GM18517 (cell line): ENCODE data around the gene NIPAL3.
A peak's percentile ranks its signal among the peaks of the same experiment; 100 is the strongest.

ENCODE experiments used
- ATAC-seq: cut with Tn5 transposase; IDR thresholded peaks from one replicate; pipeline ENCODE4 v1.9.1; 2021; ENCODE audit warnings: mild to moderate bottlenecking, moderate library complexity; ENCODE audit not compliant: unreplicated experiment

The NIPAL3 gene

GRCh38 chr1:24415334-24415909 is at the start of gene NIPAL3:
TSS of gene NIPAL3 (plus strand) at chr1:24415802. CDS start at chr1:24419548, 3,746 bp downstream.
- ATAC-seq, result peak; percentile 80

GRCh38 chr1:24366707-24367106 is 48.9 kb upstream of the NIPAL3 start:
- no peak for ATAC-seq

- no peak for ATAC-seq
Observed at GRCh38 chr1:24369199-24369598, 46.4 kb upstream of the NIPAL3 start.

- no peak for ATAC-seq
Observed at GRCh38 chr1:24369801-24370200, 45.8 kb upstream of the NIPAL3 start.

GRCh38 chr1:24373044-24373443 is 42.6 kb upstream of the NIPAL3 start:
- ATAC-seq, result no peak

GRCh38 chr1:24373710-24374109 is 41.9 kb upstream of the NIPAL3 start:
- ATAC-seq, result no peak

GRCh38 chr1:24374891-24375786 is 40.5 kb upstream of the NIPAL3 start:
- no peak for ATAC-seq

- ATAC-seq, result no peak
Observed at GRCh38 chr1:24379733-24380315, 35.8 kb upstream of the NIPAL3 start.

GRCh38 chr1:24380508-24380907 is 35.1 kb upstream of the NIPAL3 start:
- ATAC-seq, result no peak

GRCh38 chr1:24381256-24381655 is 34.3 kb upstream of the NIPAL3 start:
- no peak for ATAC-seq

- no peak for ATAC-seq
Observed at GRCh38 chr1:24382165-24382577, 33.4 kb upstream of the NIPAL3 start.

GRCh38 chr1:24383381-24383940 is 32.1 kb upstream of the NIPAL3 start:
- ATAC-seq, result no peak

- ATAC-seq, result peak; percentile 57
Observed at GRCh38 chr1:24384251-24385090, 31.1 kb upstream of the NIPAL3 start.

- no peak for ATAC-seq
Observed at GRCh38 chr1:24385160-24385940, 30.3 kb upstream of the NIPAL3 start.

- ATAC-seq, result no peak
Observed at GRCh38 chr1:24386241-24386640, 29.4 kb upstream of the NIPAL3 start.

GRCh38 chr1:24386931-24387330 is 28.7 kb upstream of the NIPAL3 start:
- no peak for ATAC-seq

GRCh38 chr1:24387636-24388175 is 27.9 kb upstream of the NIPAL3 start:
- no peak for ATAC-seq

- ATAC-seq, result no peak
Observed at GRCh38 chr1:24388331-24388885, 27.2 kb upstream of the NIPAL3 start.

GRCh38 chr1:24389231-24389678 is 26.3 kb upstream of the NIPAL3 start:
- ATAC-seq, result no peak
